CD8-positive, alpha-beta memory T cell (primary cell): Measurements from ENCODE around the gene BTNL9. TPM values are rescaled to one million over a fixed set of nuclear protein-coding genes. Genes with fewer than 3 reads are reported as not detected.

Experiments used
- CTCF ChIA-PET: fragments of 350-600 bp; sonication (Branson Sonifier 250); formaldehyde crosslinking; loops from one replicate; lab custom pipeline; 2021; ENCODE audit warnings: antibody characterized with exemption; lab: Charles Lee
- POLR2A ChIA-PET: fragments of 350-600 bp; sonication (Branson Sonifier 250); formaldehyde crosslinking; loops from one replicate; lab custom pipeline; 2021; ENCODE audit warnings: antibody characterized with exemption; lab: Charles Lee
- DNase-seq, 5 donors: peaks; one replicate each; pipeline versions ENCODE4 v3.0.0 to v3.0.0-alpha.2; 2020 to 2022; ENCODE audit warnings: mixed read lengths in 1 of 5
- H3K27ac ChIP-seq: one replicate; pipeline ENCODE4 v1.7.0; 2013; ENCODE audit warnings: low read depth, mild to moderate bottlenecking, low read length, moderate library complexity
- H3K27me3 ChIP-seq: 2 replicates; pipeline ENCODE4 v1.7.0; 2013; ENCODE audit warnings: low read length, mild to moderate bottlenecking; ENCODE audit not compliant: insufficient read depth, poor library complexity, severe bottlenecking
- H3K36me3 ChIP-seq: 2 replicates; pipeline ENCODE4 v1.7.0; 2013; ENCODE audit warnings: mild to moderate bottlenecking, low read length, moderate library complexity; ENCODE audit not compliant: insufficient read depth
- H3K4me1 ChIP-seq: 2 replicates; pipeline ENCODE4 v1.7.0; 2013; ENCODE audit warnings: mild to moderate bottlenecking, low read length, moderate library complexity; ENCODE audit not compliant: insufficient read depth
- H3K4me3 ChIP-seq: 2 replicates; pipeline ENCODE4 v1.7.0; 2013; ENCODE audit warnings: mild to moderate bottlenecking, low read length
- H3K9me3 ChIP-seq: 2 replicates; pipeline ENCODE4 v1.7.0; 2013; ENCODE audit warnings: mild to moderate bottlenecking, low read length
- H3K27ac Mint-ChIP-seq, 8 donors: one replicate each; pipeline ENCODE4 v1.8.0; 2020 to 2021; ENCODE audit warnings: mixed read lengths in 8 of 8, mild to moderate bottlenecking in 6 of 8, inconsistent platforms in 3 of 8, moderate library complexity in 3 of 8
- H3K27me3 Mint-ChIP-seq, 2 donors: one replicate each; pipeline ENCODE4 v1.8.0; 2020 to 2021; ENCODE audit warnings: mixed read lengths in 2 of 2, mild to moderate bottlenecking in 1 of 2, moderate library complexity in 1 of 2
- H3K36me3 Mint-ChIP-seq, 3 donors: one replicate each; pipeline ENCODE4 v1.8.0; 2020 to 2021; ENCODE audit warnings: mixed read lengths in 3 of 3, inconsistent platforms in 1 of 3, mild to moderate bottlenecking in 1 of 3
- H3K4me1 Mint-ChIP-seq, 3 donors: one replicate each; pipeline ENCODE4 v1.8.0; 2020 to 2021; ENCODE audit warnings: mixed read lengths in 3 of 3, inconsistent platforms in 1 of 3, mild to moderate bottlenecking in 1 of 3
- H3K4me3 Mint-ChIP-seq, 7 donors: one replicate each; pipeline ENCODE4 v1.8.0; 2020 to 2021; ENCODE audit warnings: mixed read lengths in 7 of 7, mild to moderate bottlenecking in 6 of 7, moderate library complexity in 4 of 7, inconsistent platforms in 2 of 7
- H3K9me3 Mint-ChIP-seq, 5 donors: one replicate each; pipeline ENCODE4 v1.8.0; 2020 to 2022; ENCODE audit warnings: mixed read lengths in 5 of 5, mild to moderate bottlenecking in 3 of 5, moderate library complexity in 2 of 5, inconsistent platforms in 1 of 5
- polyA plus RNA-seq: library from polyadenylated mRNA; unstranded; fragments of 300-500 nt; fragmentation: Illumina TruSeq; gene quantifications from one replicate; pipeline ENCODE4 v1.2.3, GENCODE V29; 2021
- total RNA-seq, 2 experiments: library from RNA; stranded (reverse); gene quantifications; one replicate each; pipeline ENCODE4 v1.2.3, GENCODE V29; 2021

BTNL9 gene
- total and polyA plus RNA-seq, 3 experiments from 2014 or later = not detected

- Histone ChIP-seq H3K36me3 (no peaks in the 10 kb centered on the region), H3K4me1 (no peaks in the 10 kb centered on the region), H3K9me3 (no peaks in the 10 kb centered on the region), H3K27me3 (no peaks in the 10 kb centered on the region), H3K27ac (no peak overlapping the region), H3K4me3 (no peak overlapping the region)
- DNase-seq = no peak
- no peak overlapping the region for H3K27ac Mint-ChIP-seq
- peaks cover 53 to 79% of the 10 kb centered on the region in 2 donors for H3K27me3 Mint-ChIP-seq
- ChIA-PET POLR2A (no interaction called here), CTCF (no interaction called here)
- no peak overlapping the region for H3K4me3 Mint-ChIP-seq
- peaks cover 0 to 3% (median 0%) of the 10 kb centered on the region in 5 donors for H3K9me3 Mint-ChIP-seq
- peaks cover 0 to 12% (median 4%) of the 10 kb centered on the region in 3 donors for H3K4me1 Mint-ChIP-seq
- H3K36me3 Mint-ChIP-seq = no peaks in the 10 kb centered on the region
These were observed 30.5 kb downstream of the BTNL9 start for GRCh38 chr5:181070523-181070922.

GRCh38 chr5:181071257-181071656 is 31.2 kb downstream of the BTNL9 start:
- H3K27ac ChIP-seq = no peak overlapping the region
- Mint-ChIP-seq H3K27me3 (peaks cover 50 to 72% of the 10 kb centered on the region in 2 donors), H3K36me3 (no peaks in the 10 kb centered on the region), H3K4me1 (peaks cover 0 to 12% (median 4%) of the 10 kb centered on the region in 3 donors), H3K4me3 (no peak overlapping the region), H3K27ac (no peak overlapping the region), H3K9me3 (peaks cover 0 to 6% (median 0%) of the 10 kb centered on the region in 5 donors)
- no peaks in the 10 kb centered on the region for H3K9me3 ChIP-seq
- H3K4me1 ChIP-seq = no peaks in the 10 kb centered on the region
- no peaks in the 10 kb centered on the region for H3K27me3 ChIP-seq
- H3K36me3 ChIP-seq = no peaks in the 10 kb centered on the region
- DNase-seq = no peak
- ChIA-PET CTCF (interaction anchor here (1.3 kb wide), 1 partner anchor 9 kb away, joined by 3 read pairs; no protein-coding TSS in a partner anchor), POLR2A (no interaction called here)
- H3K4me3 ChIP-seq = no peak overlapping the region

GRCh38 chr5:181076920-181077319 is 36.9 kb downstream of the BTNL9 start:
- H3K27me3 ChIP-seq = no peaks in the 10 kb centered on the region
- H3K4me3 Mint-ChIP-seq = no peak overlapping the region
- no peak overlapping the region for H3K27ac ChIP-seq
- ChIA-PET CTCF (no interaction called here), POLR2A (no interaction called here)
- no peaks in the 10 kb centered on the region for H3K9me3 ChIP-seq
- H3K4me1 Mint-ChIP-seq = no peaks in the 10 kb centered on the region
- no peaks in the 10 kb centered on the region for H3K4me1 ChIP-seq
- H3K27me3 Mint-ChIP-seq = peaks cover 26 to 45% of the 10 kb centered on the region in 2 donors
- no peak overlapping the region for H3K4me3 ChIP-seq
- H3K27ac Mint-ChIP-seq = no peak overlapping the region
- DNase-seq = no peak
- H3K9me3 Mint-ChIP-seq = peaks cover 0 to 10% (median 2%) of the 10 kb centered on the region in 5 donors
- peaks cover 0 to 7% (median 0%) of the 10 kb centered on the region in 3 donors for H3K36me3 Mint-ChIP-seq
- H3K36me3 ChIP-seq = no peaks in the 10 kb centered on the region

- no peaks in the 10 kb centered on the region for H3K36me3 ChIP-seq
- H3K27ac Mint-ChIP-seq = no peak overlapping the region
- no peaks in the 10 kb centered on the region for H3K9me3 ChIP-seq
- H3K27me3 ChIP-seq = no peaks in the 10 kb centered on the region
- H3K27ac ChIP-seq = no peak overlapping the region
- no peak for DNase-seq
- peaks cover 0 to 3% (median 0%) of the 10 kb centered on the region in 3 donors for H3K4me1 Mint-ChIP-seq
- CTCF ChIA-PET = no interaction called here
- H3K36me3 Mint-ChIP-seq = peaks cover 0 to 2% (median 0%) of the 10 kb centered on the region in 3 donors
- H3K27me3 Mint-ChIP-seq = peaks cover 17 to 49% of the 10 kb centered on the region in 2 donors
- no peak overlapping the region for H3K4me3 Mint-ChIP-seq
- H3K4me3 ChIP-seq = no peak overlapping the region
- H3K4me1 ChIP-seq = no peaks in the 10 kb centered on the region
- H3K9me3 Mint-ChIP-seq = peaks cover 0 to 2% (median 0%) of the 10 kb centered on the region in 5 donors
- POLR2A ChIA-PET = no interaction called here
These were observed 41.9 kb downstream of the BTNL9 start for GRCh38 chr5:181081989-181082388.

- ChIA-PET CTCF (no interaction called here), POLR2A (no interaction called here)
- H3K36me3 Mint-ChIP-seq = no peaks in the 10 kb centered on the region
- no peak for DNase-seq
- H3K36me3 ChIP-seq = no peaks in the 10 kb centered on the region
- H3K9me3 Mint-ChIP-seq = no peaks in the 10 kb centered on the region
- peaks cover 0 to 3% (median 0%) of the 10 kb centered on the region in 3 donors for H3K4me1 Mint-ChIP-seq
- H3K27ac ChIP-seq = no peak overlapping the region
- no peak overlapping the region for H3K4me3 ChIP-seq
- H3K27me3 Mint-ChIP-seq = peaks cover 20 to 43% of the 10 kb centered on the region in 2 donors
- no peaks in the 10 kb centered on the region for H3K9me3 ChIP-seq
- H3K4me1 ChIP-seq = no peaks in the 10 kb centered on the region
- no peak overlapping the region for H3K27ac Mint-ChIP-seq
- H3K4me3 Mint-ChIP-seq = no peak overlapping the region
- no peaks in the 10 kb centered on the region for H3K27me3 ChIP-seq
These were observed 44.6 kb downstream of the BTNL9 start for GRCh38 chr5:181084621-181085195.

- Mint-ChIP-seq H3K4me1 (peaks cover 0 to 3% (median 0%) of the 10 kb centered on the region in 3 donors), H3K36me3 (no peaks in the 10 kb centered on the region), H3K27me3 (peaks cover 20 to 40% of the 10 kb centered on the region in 2 donors), H3K27ac (no peak overlapping the region), H3K9me3 (no peaks in the 10 kb centered on the region), H3K4me3 (no peak overlapping the region)
- H3K27ac ChIP-seq = no peak overlapping the region
- no peaks in the 10 kb centered on the region for H3K36me3 ChIP-seq
- no peaks in the 10 kb centered on the region for H3K27me3 ChIP-seq
- CTCF ChIA-PET = no interaction called here
- H3K4me3 ChIP-seq = no peak overlapping the region
- no peaks in the 10 kb centered on the region for H3K9me3 ChIP-seq
- no peak for DNase-seq
- POLR2A ChIA-PET = no interaction called here
- H3K4me1 ChIP-seq = no peaks in the 10 kb centered on the region
These were observed 46.2 kb downstream of the BTNL9 start for GRCh38 chr5:181086026-181086883.

GRCh38 chr5:181086884-181087205 is 46.8 kb downstream of the BTNL9 start:
- POLR2A ChIA-PET = no interaction called here
- CTCF ChIA-PET = no interaction called here
- Histone ChIP-seq H3K27me3 (no peaks in the 10 kb centered on the region), H3K4me3 (no peak overlapping the region), H3K36me3 (no peaks in the 10 kb centered on the region), H3K4me1 (no peaks in the 10 kb centered on the region), H3K9me3 (no peaks in the 10 kb centered on the region), H3K27ac (no peak overlapping the region)
- no peak for DNase-seq
- no peaks in the 10 kb centered on the region for H3K9me3 Mint-ChIP-seq
- H3K27ac Mint-ChIP-seq = no peak overlapping the region
- H3K36me3 Mint-ChIP-seq = no peaks in the 10 kb centered on the region
- H3K4me1 Mint-ChIP-seq = peaks cover 0 to 3% (median 0%) of the 10 kb centered on the region in 3 donors
- peaks cover 18 to 37% of the 10 kb centered on the region in 2 donors for H3K27me3 Mint-ChIP-seq
- H3K4me3 Mint-ChIP-seq = peak overlapping the region in 1 of 7 donors; percentile 40

GRCh38 chr5:181087309-181087708 is 47.2 kb downstream of the BTNL9 start:
- no peak overlapping the region for H3K4me3 Mint-ChIP-seq

More at GRCh38 chr5:181087309-181087708, 47.2 kb downstream of the BTNL9 start:
- CTCF ChIA-PET = no interaction called here
- no peak overlapping the region for H3K27ac ChIP-seq
- Mint-ChIP-seq H3K27me3 (peaks cover 19 to 35% of the 10 kb centered on the region in 2 donors), H3K4me1 (peaks cover 0 to 3% (median 0%) of the 10 kb centered on the region in 3 donors), H3K27ac (no peak overlapping the region), H3K9me3 (no peaks in the 10 kb centered on the region), H3K36me3 (no peaks in the 10 kb centered on the region)
- no peaks in the 10 kb centered on the region for H3K36me3 ChIP-seq
- H3K4me1 ChIP-seq = no peaks in the 10 kb centered on the region
- H3K9me3 ChIP-seq = no peaks in the 10 kb centered on the region
- POLR2A ChIA-PET = no interaction called here
- H3K4me3 ChIP-seq = no peak overlapping the region
- peaks cover under 1% of the 10 kb centered on the region for H3K27me3 ChIP-seq
- DNase-seq = no peak
